ENCODE measurements around the gene OSBP2.

DNA sequence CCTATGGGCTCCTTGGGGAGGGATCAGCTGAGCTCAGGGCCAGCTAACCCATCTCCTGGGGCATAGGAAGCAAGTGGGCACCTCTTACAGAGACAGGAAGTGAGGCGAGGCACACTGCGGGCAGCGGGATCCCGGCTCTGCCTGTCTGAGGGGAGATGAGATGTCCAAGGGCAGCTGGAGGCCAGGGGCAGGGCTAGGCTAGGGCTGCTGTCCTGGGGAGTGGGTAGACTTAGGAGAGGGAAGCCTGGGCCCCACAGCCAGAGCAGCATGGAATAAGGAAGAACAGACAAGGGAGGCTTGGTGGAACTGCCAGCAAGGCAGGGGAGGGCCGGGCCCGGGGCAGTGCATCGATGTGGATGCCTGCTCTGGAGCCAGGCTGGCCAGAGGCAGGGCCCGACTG, 197.6 kb downstream of the OSBP2 start:
- TF ChIP-seq, protein P1, sequence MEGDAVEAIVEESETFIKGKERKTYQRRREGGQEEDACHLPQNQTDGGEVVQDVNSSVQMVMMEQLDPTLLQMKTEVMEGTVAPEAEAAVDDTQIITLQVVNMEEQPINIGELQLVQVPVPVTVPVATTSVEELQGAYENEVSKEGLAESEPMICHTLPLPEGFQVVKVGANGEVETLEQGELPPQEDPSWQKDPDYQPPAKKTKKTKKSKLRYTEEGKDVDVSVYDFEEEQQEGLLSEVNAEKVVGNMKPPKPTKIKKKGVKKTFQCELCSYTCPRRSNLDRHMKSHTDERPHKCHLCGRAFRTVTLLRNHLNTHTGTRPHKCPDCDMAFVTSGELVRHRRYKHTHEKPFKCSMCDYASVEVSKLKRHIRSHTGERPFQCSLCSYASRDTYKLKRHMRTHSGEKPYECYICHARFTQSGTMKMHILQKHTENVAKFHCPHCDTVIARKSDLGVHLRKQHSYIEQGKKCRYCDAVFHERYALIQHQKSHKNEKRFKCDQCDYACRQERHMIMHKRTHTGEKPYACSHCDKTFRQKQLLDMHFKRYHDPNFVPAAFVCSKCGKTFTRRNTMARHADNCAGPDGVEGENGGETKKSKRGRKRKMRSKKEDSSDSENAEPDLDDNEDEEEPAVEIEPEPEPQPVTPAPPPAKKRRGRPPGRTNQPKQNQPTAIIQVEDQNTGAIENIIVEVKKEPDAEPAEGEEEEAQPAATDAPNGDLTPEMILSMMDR (IDR thresholded peaks at IDR 0.05): no peak
- TF ChIP-seq EZH2phosphoT487 (IDR thresholded peaks at IDR 0.05) (no peak), EZH2 (IDR thresholded peaks at IDR 0.05) (no peak)

Measured in neural progenitor cell (in vitro differentiated cells).